Measurements from ENCODE around the gene ZNF324B.
"Not testable (repeated sequence)": the region's sequence is repeated elsewhere in the genome, so short reads cannot be mapped to it uniquely, and the experiment has no call there.

The ZNF324B gene

DNA sequence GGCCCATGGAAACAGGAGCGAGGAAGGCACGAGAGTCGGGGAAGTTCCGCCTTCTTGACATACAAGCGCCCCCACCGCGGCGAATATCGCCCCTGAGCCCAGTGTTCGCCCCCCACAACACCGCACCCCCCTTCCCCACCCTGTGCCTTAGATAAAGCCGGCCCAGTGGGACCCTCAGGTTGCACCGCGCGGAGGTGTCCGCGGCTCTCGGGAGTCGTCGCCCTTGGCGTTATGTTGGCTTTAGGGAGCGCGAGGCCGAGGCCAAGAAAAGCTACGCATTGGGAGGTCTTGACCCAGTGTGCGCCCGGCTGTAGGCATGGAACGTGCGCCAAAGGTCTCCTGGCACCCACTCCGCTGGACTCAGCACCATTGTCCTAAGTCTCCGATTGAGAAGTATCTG, 10.9 kb upstream of the ZNF324B start:
- H3K9ac ChIP-seq (ENCODE audit: insufficient read length, low read depth): peak overlapping the region; percentile 46
- no peak for TF ChIP-seq ZNF274 (IDR thresholded peaks at IDR 0.05; ENCODE audit: low read depth, low read length)
- no peak for TF ChIP-seq YY1 (IDR thresholded peaks at IDR 0.05; ENCODE audit: insufficient read depth, insufficient read length)

GRCh38 chr19:58442986-58443385, 8.4 kb upstream of the ZNF324B start:
- not testable (repeated sequence) for H3K9me3 ChIP-seq (ENCODE audit: insufficient read depth, low read length); DNase-seq (ENCODE audit: low read depth, low spot score); H3K4me3 ChIP-seq (ENCODE audit: insufficient read length, low read depth); H3K27me3 ChIP-seq (ENCODE audit: insufficient read depth, insufficient read length); H3K36me3 ChIP-seq (ENCODE audit: insufficient read depth, insufficient read length, low read length); H3K4me1 ChIP-seq (ENCODE audit: insufficient read depth, insufficient read length); H3K9ac ChIP-seq (ENCODE audit: insufficient read length, low read depth)

More for the DNA sequence above, 10.9 kb upstream of the ZNF324B start:
- Histone ChIP-seq H3K27me3 (ENCODE audit: insufficient read depth, insufficient read length) (no peaks in the 10 kb centered on the region), H3K4me1 (ENCODE audit: insufficient read depth, insufficient read length) (no peaks in the 10 kb centered on the region), H3K9me3 (ENCODE audit: insufficient read depth, low read length) (peaks cover 22% of the 10 kb centered on the region), H3K4me3 (ENCODE audit: insufficient read length, low read depth) (peak overlapping the region; percentile 96), H3K36me3 (ENCODE audit: insufficient read depth, insufficient read length, low read length) (peaks cover 24% of the 10 kb centered on the region)
- no peak for DNase-seq (ENCODE audit: low read depth, low spot score)

DNA sequence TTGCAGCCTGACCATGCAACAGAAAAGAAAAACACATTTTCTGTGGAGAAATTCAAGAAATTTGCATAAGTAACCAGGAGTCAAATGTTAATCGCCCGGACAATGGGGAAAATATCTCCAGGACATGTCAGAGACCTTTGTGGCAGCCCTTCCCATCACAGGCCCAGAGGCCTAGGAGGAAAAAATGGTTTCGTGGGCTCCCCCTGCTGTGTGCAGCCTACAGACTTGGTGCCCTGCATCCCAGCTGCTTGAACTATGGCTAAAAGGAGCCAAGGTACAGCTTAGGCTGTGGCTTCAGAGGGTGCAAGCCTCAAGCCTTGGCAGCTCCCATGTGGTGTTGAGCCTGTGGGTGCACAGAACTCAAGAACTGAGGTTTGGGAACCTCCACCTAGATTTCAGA, 2.6 kb upstream of the ZNF324B start:
- H3K4me1 ChIP-seq (ENCODE audit: insufficient read depth, insufficient read length); H3K4me3 ChIP-seq (ENCODE audit: insufficient read length, low read depth); H3K36me3 ChIP-seq (ENCODE audit: insufficient read depth, insufficient read length, low read length); DNase-seq (ENCODE audit: low read depth, low spot score); H3K9ac ChIP-seq (ENCODE audit: insufficient read length, low read depth): not testable (repeated sequence)
- Histone ChIP-seq H3K27me3 (ENCODE audit: insufficient read depth, insufficient read length) (peaks cover 37% of the 10 kb centered on the region), H3K9me3 (ENCODE audit: insufficient read depth, low read length) (peaks cover 30% of the 10 kb centered on the region)

GRCh38 chr19:58449980-58450379, 1.4 kb upstream of the ZNF324B start:
- not testable (repeated sequence) for H3K4me1 ChIP-seq (ENCODE audit: insufficient read depth, insufficient read length); H3K4me3 ChIP-seq (ENCODE audit: insufficient read length, low read depth); H3K9ac ChIP-seq (ENCODE audit: insufficient read length, low read depth); DNase-seq (ENCODE audit: low read depth, low spot score)
- peaks cover 30% of the 10 kb centered on the region for H3K9me3 ChIP-seq (ENCODE audit: insufficient read depth, low read length)
- H3K27me3 ChIP-seq (ENCODE audit: insufficient read depth, insufficient read length): peaks cover 37% of the 10 kb centered on the region
- H3K36me3 ChIP-seq (ENCODE audit: insufficient read depth, insufficient read length, low read length): peaks cover 10% of the 10 kb centered on the region

- TF ChIP-seq ZNF274 (IDR thresholded peaks at IDR 0.05; ENCODE audit: low read depth, low read length): no peak
- no peak for TF ChIP-seq YY1 (IDR thresholded peaks at IDR 0.05; ENCODE audit: insufficient read depth, insufficient read length)
- no peak for TF ChIP-seq SUZ12 (IDR thresholded peaks at IDR 0.05; ENCODE audit: extremely low read depth, insufficient read depth, insufficient read length)
- Histone ChIP-seq H3K27me3 (ENCODE audit: insufficient read depth, insufficient read length) (peaks cover 37% of the 10 kb centered on the region), H3K4me1 (ENCODE audit: insufficient read depth, insufficient read length) (no peaks in the 10 kb centered on the region), H3K9ac (ENCODE audit: insufficient read length, low read depth) (peak overlapping the region; percentile 56), H3K4me3 (ENCODE audit: insufficient read length, low read depth) (peak overlapping the region; percentile 70), H3K36me3 (ENCODE audit: insufficient read depth, insufficient read length, low read length) (peaks cover 10% of the 10 kb centered on the region), H3K9me3 (ENCODE audit: insufficient read depth, low read length) (peaks cover 30% of the 10 kb centered on the region)
- no peak for DNase-seq (ENCODE audit: low read depth, low spot score)
These were observed 515 bp upstream of the ZNF324B start for GRCh38 chr19:58450856-58451357.

- H3K27me3 ChIP-seq (ENCODE audit: insufficient read depth, insufficient read length): peaks cover 37% of the 10 kb centered on the region
- H3K36me3 ChIP-seq (ENCODE audit: insufficient read depth, insufficient read length, low read length): peaks cover 20% of the 10 kb centered on the region
- no peaks in the 10 kb centered on the region for H3K4me1 ChIP-seq (ENCODE audit: insufficient read depth, insufficient read length)
- H3K4me3 ChIP-seq (ENCODE audit: insufficient read length, low read depth): no peak overlapping the region
- TF ChIP-seq SUZ12 (IDR thresholded peaks at IDR 0.05; ENCODE audit: extremely low read depth, insufficient read depth, insufficient read length) (no peak), YY1 (IDR thresholded peaks at IDR 0.05; ENCODE audit: insufficient read depth, insufficient read length) (no peak), ZNF274 (IDR thresholded peaks at IDR 0.05; ENCODE audit: low read depth, low read length) (no peak)
- no peak for DNase-seq (ENCODE audit: low read depth, low spot score)
- peaks cover 17% of the 10 kb centered on the region for H3K9me3 ChIP-seq (ENCODE audit: insufficient read depth, low read length)
- no peak overlapping the region for H3K9ac ChIP-seq (ENCODE audit: insufficient read length, low read depth)
These were observed 2.3 kb downstream of the ZNF324B start for GRCh38 chr19:58453743-58454142.

- TF ChIP-seq SUZ12 (IDR thresholded peaks at IDR 0.05; ENCODE audit: extremely low read depth, insufficient read depth, insufficient read length): no peak
- TF ChIP-seq ZNF274 (IDR thresholded peaks at IDR 0.05; ENCODE audit: low read depth, low read length): no peak
- TF ChIP-seq YY1 (IDR thresholded peaks at IDR 0.05; ENCODE audit: insufficient read depth, insufficient read length): no peak
- peaks cover 20% of the 10 kb centered on the region for H3K36me3 ChIP-seq (ENCODE audit: insufficient read depth, insufficient read length, low read length)
- H3K4me3 ChIP-seq (ENCODE audit: insufficient read length, low read depth): no peak overlapping the region
- no peak for DNase-seq (ENCODE audit: low read depth, low spot score)
- no peak overlapping the region for H3K9ac ChIP-seq (ENCODE audit: insufficient read length, low read depth)
- peaks cover 25% of the 10 kb centered on the region for H3K27me3 ChIP-seq (ENCODE audit: insufficient read depth, insufficient read length)
- no peaks in the 10 kb centered on the region for H3K4me1 ChIP-seq (ENCODE audit: insufficient read depth, insufficient read length)
- 0 out of 2 replicates have a peak, but pooled peaks cover 2% of the 10 kb centered on the region for H3K9me3 ChIP-seq (ENCODE audit: insufficient read depth, low read length)
These were observed 3.9 kb downstream of the ZNF324B start for GRCh38 chr19:58455306-58455705.

DNA sequence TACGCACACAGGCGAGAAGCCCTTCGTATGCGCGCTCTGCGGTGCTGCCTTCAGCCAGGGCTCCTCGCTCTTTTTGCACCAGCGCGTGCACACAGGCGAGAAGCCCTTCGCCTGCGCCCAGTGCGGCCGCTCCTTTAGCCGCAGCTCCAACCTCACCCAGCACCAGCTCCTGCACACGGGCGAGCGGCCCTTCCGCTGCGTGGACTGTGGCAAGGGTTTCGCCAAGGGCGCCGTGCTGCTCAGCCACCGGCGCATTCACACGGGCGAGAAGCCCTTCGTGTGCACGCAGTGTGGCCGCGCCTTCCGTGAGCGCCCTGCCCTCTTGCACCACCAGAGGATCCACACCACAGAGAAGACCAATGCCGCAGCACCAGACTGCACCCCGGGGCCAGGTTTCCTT, 4.7 kb downstream of the ZNF324B start:
- peaks cover 20% of the 10 kb centered on the region for H3K36me3 ChIP-seq (ENCODE audit: insufficient read depth, insufficient read length, low read length)
- no peaks in the 10 kb centered on the region for H3K9me3 ChIP-seq (ENCODE audit: insufficient read depth, low read length)
- DNase-seq (ENCODE audit: low read depth, low spot score): no peak
- TF ChIP-seq YY1 (IDR thresholded peaks at IDR 0.05; ENCODE audit: insufficient read depth, insufficient read length): no peak
- no peak for TF ChIP-seq ZNF274 (IDR thresholded peaks at IDR 0.05; ENCODE audit: low read depth, low read length)
- TF ChIP-seq SUZ12 (IDR thresholded peaks at IDR 0.05; ENCODE audit: extremely low read depth, insufficient read depth, insufficient read length): no peak
- no peak overlapping the region for H3K4me3 ChIP-seq (ENCODE audit: insufficient read length, low read depth)
- no peak overlapping the region for H3K9ac ChIP-seq (ENCODE audit: insufficient read length, low read depth)
- peaks cover 17% of the 10 kb centered on the region for H3K27me3 ChIP-seq (ENCODE audit: insufficient read depth, insufficient read length)
- no peaks in the 10 kb centered on the region for H3K4me1 ChIP-seq (ENCODE audit: insufficient read depth, insufficient read length)
